Left lung (tissue), 14 donors: ENCODE data around the gene CACTIN. TPM values are rescaled to one million over a fixed set of nuclear protein-coding genes. Genes with fewer than 3 reads are reported as not detected.

ENCODE experiments used
- ATAC-seq: fragments of 200-7000 bp; cut with Tn5 transposase; one replicate; pipeline ENCODE4 v1.9.1; 2020; ENCODE audit warnings: moderate library complexity
- DNase-seq, 4 donors: peaks; one replicate each; pipeline ENCODE4 v3.0.0-alpha.2; 2013 to 2020
- H3K27ac ChIP-seq, 2 donors: fragments of 200-600 bp; sonication (generic) in 1 of 2; one replicate each; pipeline versions ENCODE4 v1.5.0 to v1.8.0; 2020 to 2021
- H3K27me3 ChIP-seq, 2 donors: fragments of 200-600 bp; sonication (generic) in 1 of 2; one replicate each; pipeline versions ENCODE4 v1.5.0 to v1.8.0; 2020 to 2021
- H3K36me3 ChIP-seq, 2 donors: fragments of 200-600 bp; sonication (generic) in 1 of 2; one replicate each; pipeline versions ENCODE4 v1.5.0 to v1.8.0; 2020 to 2021
- H3K4me1 ChIP-seq, 2 donors: fragments of 200-600 bp; one replicate each; pipeline ENCODE4 v1.8.0; 2021
- H3K4me3 ChIP-seq, 2 donors: fragments of 200-600 bp; sonication (generic) in 1 of 2; one replicate each; pipeline versions ENCODE4 v1.5.0 to v1.8.0; 2020 to 2021; ENCODE audit warnings: mild to moderate bottlenecking in 1 of 2
- H3K9me3 ChIP-seq, 2 donors: fragments of 200-600 bp; sonication (generic) in 1 of 2; one replicate each; pipeline versions ENCODE4 v1.5.0 to v1.8.0; 2020 to 2021
- intact Hi-C, 2 donors: fragments of 100-400 bp; cut with DNase I; formaldehyde crosslinking; loops; one replicate each; pipeline versions ENCODE4 v1.11.2 to v1.14.2; 2022
- long read RNA-seq, 12 donors: library from polyadenylated mRNA in 2 of 12; unstranded in 2 of 12; transcript quantifications; one replicate each; pipeline ENCODE4 v2.0.0 and lab custom pipeline, GENCODE V29; 2019 to 2026
- polyA plus RNA-seq, 6 donors: library from polyadenylated mRNA; unstranded; fragments of 120-200 nt; gene quantifications; one replicate each; pipeline ENCODE4 v1.2.1, GENCODE V29; 2013; ENCODE audit not compliant: insufficient read length in 6 of 6
- total RNA-seq, 2 donors: library from RNA; stranded (reverse); fragmentation: NEBNext Ultra II Directional; extraction: Animal tissue kit (Norgen Biotek cat#: 25700); gene quantifications; one replicate each; pipeline ENCODE4 v1.2.1, GENCODE V29; 2021
- TF ChIP-seq, protein P1 (sequence below), 2 donors: fragments of 200-600 bp; sonication (generic) in 1 of 2; IDR thresholded peaks; one replicate each; pipeline versions ENCODE4 v1.5.0 to v1.8.0; 2021; ENCODE audit warnings: antibody characterized with exemption in 2 of 2
- donor health status: DM: no; HTN: yes; CAD: no.
- donor health status: DM: no; HTN: no; CAD: no.

CACTIN gene
- total RNA-seq = 10 to 100 TPM; 19.8 to 21.6 TPM
- 10 to 100 TPM; 21.2 to 33.2 (median 27.8) TPM for polyA plus RNA-seq
- long read RNA-seq, donor 1, partial matches to known transcripts = 0 of 7 reads
- long read RNA-seq, donor 1, other reads (novel, unspliced or antisense) = 0 of 7 reads
- long read RNA-seq, donor 2, partial matches to known transcripts = 0 of 3 reads
- long read RNA-seq, donor 2, other reads (novel, unspliced or antisense) = 0 of 3 reads
- long read RNA-seq, donor 3, partial matches to known transcripts = 0 of 3 reads
- long read RNA-seq, donor 3, other reads (novel, unspliced or antisense) = 0 of 3 reads
- long read RNA-seq, donor 4, partial matches to known transcripts = 0 of 1 reads
- long read RNA-seq, donor 4, other reads (novel, unspliced or antisense) = 1 of 1 reads
- long read RNA-seq, donor 5, partial matches to known transcripts = 0 of 8 reads
- long read RNA-seq, donor 5, other reads (novel, unspliced or antisense) = 0 of 8 reads
- long read RNA-seq, donor 6, partial matches to known transcripts = 0 of 4 reads
- long read RNA-seq, donor 6, other reads (novel, unspliced or antisense) = 0 of 4 reads
- long read RNA-seq, donor 7, partial matches to known transcripts = 0 of 1 reads
- long read RNA-seq, donor 7, other reads (novel, unspliced or antisense) = 0 of 1 reads
- long read RNA-seq, donor 8, partial matches to known transcripts = 0 of 5 reads
- long read RNA-seq, donor 8, other reads (novel, unspliced or antisense) = 0 of 5 reads
- long read RNA-seq, donor 9 = 0 reads
- long read RNA-seq, donor 10, partial matches to known transcripts = 2 of 4 reads
- long read RNA-seq, donor 10, other reads (novel, unspliced or antisense) = 2 of 4 reads
- long read RNA-seq, donor 11 = 0 reads
- long read RNA-seq, donor 12, partial matches to known transcripts = 0 of 2 reads
- long read RNA-seq, donor 12, other reads (novel, unspliced or antisense) = 0 of 2 reads

DNA sequence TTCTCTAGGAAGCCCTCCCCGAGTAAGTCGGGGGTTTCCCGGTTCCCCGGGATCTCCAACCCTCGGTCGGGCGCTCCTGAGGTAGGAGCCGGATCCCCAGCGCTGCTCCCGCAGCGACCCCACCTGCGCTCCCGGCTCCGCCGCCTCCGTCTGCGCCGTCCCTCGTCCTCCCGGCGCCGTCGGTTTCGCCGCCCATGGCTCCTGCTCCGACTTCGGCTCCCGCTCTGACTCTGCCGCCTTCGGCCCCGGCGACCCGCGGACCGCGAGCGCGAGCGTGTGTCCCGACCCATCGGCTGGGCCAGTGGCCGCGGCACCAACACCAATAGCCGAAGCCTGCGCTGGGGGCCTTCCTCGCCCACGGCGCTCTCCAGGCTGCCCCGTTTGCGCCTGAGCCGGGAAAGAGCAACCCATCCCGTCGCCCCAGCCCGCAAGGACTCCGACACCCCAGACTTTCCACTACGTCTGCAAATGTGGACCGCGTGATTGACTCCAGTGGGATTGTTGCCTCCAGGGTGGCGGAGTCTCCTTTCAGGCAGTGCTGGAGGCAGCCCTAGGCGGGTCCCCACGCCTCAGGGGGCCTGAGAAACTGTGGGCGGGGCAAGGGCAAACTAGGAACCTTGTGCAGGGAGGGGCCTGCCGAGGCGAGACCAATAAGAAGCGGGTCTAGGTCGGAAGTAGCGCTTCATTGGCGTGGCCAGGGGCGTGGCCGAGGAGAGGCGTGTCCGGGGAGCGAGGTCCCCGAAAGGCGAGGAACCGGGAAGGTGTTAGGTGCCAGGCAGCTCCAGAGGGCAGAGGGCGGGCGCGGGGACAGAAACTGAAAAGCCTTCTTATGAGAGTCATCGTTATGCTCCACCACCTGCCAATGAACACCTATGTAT is at the start of gene CACTIN:
TSS of gene CACTIN (minus strand) at position 318 of the 878 bp plus-strand sequence. CDS start at position 290, 28 bp downstream.
- peak; percentile 99 for ATAC-seq
- Histone ChIP-seq H3K4me1 (peaks cover 12 to 17% of the 10 kb centered on the region in 2 donors), H3K27me3 (no peaks in the 10 kb centered on the region), H3K36me3 (peaks cover 0 to 31% of the 10 kb centered on the region in 2 donors), H3K4me3 (peak within 1 kb of the TSS; percentile 93 to 98), H3K9me3 (no peaks in the 10 kb centered on the region), H3K27ac (peak within 1 kb of the TSS; percentile 92 to 96)
- intact Hi-C loops = no loop called here
- TF ChIP-seq, protein P1, sequence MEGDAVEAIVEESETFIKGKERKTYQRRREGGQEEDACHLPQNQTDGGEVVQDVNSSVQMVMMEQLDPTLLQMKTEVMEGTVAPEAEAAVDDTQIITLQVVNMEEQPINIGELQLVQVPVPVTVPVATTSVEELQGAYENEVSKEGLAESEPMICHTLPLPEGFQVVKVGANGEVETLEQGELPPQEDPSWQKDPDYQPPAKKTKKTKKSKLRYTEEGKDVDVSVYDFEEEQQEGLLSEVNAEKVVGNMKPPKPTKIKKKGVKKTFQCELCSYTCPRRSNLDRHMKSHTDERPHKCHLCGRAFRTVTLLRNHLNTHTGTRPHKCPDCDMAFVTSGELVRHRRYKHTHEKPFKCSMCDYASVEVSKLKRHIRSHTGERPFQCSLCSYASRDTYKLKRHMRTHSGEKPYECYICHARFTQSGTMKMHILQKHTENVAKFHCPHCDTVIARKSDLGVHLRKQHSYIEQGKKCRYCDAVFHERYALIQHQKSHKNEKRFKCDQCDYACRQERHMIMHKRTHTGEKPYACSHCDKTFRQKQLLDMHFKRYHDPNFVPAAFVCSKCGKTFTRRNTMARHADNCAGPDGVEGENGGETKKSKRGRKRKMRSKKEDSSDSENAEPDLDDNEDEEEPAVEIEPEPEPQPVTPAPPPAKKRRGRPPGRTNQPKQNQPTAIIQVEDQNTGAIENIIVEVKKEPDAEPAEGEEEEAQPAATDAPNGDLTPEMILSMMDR (IDR thresholded peaks at IDR 0.05) = no peak
- DNase-seq = peak; percentile 98 to 100 (median 98)

DNA sequence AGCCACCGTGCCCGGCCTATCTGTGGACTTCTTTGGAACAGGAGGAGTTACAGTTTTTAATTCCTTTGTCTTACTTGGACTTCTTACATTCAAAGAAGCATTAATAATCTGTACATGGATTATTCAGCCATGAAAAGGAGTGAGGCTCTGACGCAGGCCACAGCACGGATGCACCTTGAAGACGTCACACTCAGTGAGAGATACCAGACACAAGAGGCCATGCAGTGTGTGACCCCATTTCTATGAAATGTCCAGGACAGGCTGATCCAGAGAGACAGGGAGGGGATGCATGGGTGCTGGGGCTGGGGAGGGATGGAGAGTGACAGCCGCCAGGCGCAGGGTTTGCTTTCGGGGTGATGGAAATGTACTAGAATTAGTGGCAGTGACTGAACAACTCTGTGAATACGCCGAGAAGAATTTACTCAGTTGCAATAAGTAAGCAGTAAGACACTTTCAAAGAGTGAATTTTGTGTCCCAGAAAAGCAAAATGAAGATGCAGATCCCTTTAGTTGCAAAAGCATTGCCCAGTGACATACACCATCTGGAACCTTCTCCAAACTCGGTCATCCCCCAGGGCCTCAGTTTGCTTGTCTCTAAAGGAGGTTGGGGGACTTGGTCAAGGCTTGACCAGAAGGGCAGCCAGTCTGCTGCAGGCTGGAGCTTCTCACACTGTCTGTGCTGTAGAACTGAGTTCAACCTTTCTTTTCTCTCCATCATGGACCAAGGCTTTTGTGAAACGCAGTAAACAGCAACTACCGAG is 48.4 kb upstream of the CACTIN start:
- Histone ChIP-seq H3K4me3 (no peak overlapping the region), H3K9me3 (no peaks in the 10 kb centered on the region), H3K27me3 (peaks cover 0 to 17% of the 10 kb centered on the region in 2 donors), H3K36me3 (peaks cover 0 to 6% of the 10 kb centered on the region in 2 donors), H3K27ac (no peak overlapping the region), H3K4me1 (peaks cover 13 to 33% of the 10 kb centered on the region in 2 donors)
- intact Hi-C loops = no loop called here
- ATAC-seq = no peak
- DNase-seq = no peak
- TF ChIP-seq, protein P1 (IDR thresholded peaks at IDR 0.05) = no peak

DNA sequence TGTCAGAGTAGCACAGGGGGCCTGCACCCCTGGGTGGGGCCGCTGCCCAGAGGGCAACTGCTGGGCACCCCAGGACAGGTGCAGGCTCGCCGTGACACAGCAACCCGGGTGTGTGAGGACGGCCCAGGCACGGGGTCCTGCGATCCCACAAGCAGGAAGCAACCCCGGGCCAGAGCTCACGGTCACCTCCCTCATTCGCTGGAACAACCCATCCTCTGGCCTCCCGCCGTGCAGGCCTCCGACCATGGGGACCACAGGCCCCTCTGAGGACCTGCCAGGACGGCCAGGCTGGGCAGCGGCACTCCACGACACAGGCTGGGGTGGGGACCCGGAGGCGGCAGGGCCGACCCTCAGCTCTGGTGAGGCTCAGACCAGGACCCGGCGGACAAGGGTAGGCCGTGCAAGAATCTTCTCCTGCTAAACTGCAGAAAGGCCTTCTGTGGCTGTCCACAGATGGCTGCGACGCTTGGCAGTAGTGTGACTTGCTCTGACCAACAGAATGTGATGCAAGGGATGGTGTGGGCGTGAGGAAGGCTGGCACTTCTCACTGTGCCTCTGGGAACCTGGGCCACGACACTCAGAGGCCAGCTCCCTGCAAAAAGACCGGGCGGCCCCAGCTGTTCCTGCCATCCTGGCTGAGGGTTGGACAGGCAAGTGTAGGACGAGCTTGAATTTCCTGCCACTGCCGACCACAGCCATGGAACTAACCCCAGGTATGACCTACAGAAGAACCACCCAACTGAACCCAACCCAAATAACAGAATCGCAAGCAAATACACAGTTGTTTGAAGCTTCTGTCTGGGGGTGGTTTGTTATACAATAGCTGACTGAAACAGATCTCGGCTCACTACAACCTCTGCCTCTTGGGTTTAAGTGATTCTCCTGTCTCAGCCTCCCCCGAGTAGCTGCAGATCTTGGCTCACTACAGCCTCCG is 47.2 kb upstream of the CACTIN start:
- ATAC-seq (no peak), DNase-seq (no peak)
- Histone ChIP-seq H3K36me3 (no peaks in the 10 kb centered on the region), H3K27ac (no peak overlapping the region), H3K9me3 (no peaks in the 10 kb centered on the region), H3K4me1 (peaks cover 13 to 39% of the 10 kb centered on the region in 2 donors), H3K27me3 (peaks cover 0 to 17% of the 10 kb centered on the region in 2 donors), H3K4me3 (no peak overlapping the region)
- intact Hi-C loops = no loop called here
- TF ChIP-seq, protein P1 (IDR thresholded peaks at IDR 0.05) = no peak

DNA sequence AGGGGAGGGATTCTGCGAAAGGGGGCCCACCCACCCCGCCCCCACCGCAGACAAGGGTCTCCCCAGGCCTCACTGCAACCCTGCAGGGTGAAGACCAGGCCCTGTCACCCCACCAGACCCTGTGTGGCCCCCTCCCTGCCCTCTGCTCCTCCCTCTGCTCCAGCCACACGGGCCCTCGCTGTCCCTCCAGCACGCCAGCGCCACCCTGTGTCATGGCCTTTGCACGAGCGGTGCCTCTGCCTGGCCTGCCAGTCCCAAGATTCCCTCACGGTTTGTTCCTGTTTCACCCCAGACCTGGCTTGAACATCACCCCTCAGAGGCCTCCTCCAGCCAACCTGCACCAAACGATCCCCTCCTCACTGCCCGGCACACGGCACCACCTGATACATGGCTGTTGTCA is 46.4 kb upstream of the CACTIN start:
- ATAC-seq (no peak), DNase-seq (no peak)
- Histone ChIP-seq H3K36me3 (no peaks in the 10 kb centered on the region), H3K27me3 (peaks cover 0 to 17% of the 10 kb centered on the region in 2 donors), H3K9me3 (no peaks in the 10 kb centered on the region), H3K4me3 (no peak overlapping the region), H3K4me1 (peaks cover 13 to 41% of the 10 kb centered on the region in 2 donors), H3K27ac (peak overlapping the region in 1 of 2 donors; percentile 77)
- TF ChIP-seq, protein P1 (IDR thresholded peaks at IDR 0.05) = no peak
- intact Hi-C loops = no loop called here
